ELR (cell line): ENCODE measurements around the gene MARCHF4.

ENCODE experiments used
- DNase-seq: peaks from one replicate; pipeline ENCODE4 v3.0.0-alpha.2; 2015; ENCODE audit warnings: low read depth

The MARCHF4 gene

DNA sequence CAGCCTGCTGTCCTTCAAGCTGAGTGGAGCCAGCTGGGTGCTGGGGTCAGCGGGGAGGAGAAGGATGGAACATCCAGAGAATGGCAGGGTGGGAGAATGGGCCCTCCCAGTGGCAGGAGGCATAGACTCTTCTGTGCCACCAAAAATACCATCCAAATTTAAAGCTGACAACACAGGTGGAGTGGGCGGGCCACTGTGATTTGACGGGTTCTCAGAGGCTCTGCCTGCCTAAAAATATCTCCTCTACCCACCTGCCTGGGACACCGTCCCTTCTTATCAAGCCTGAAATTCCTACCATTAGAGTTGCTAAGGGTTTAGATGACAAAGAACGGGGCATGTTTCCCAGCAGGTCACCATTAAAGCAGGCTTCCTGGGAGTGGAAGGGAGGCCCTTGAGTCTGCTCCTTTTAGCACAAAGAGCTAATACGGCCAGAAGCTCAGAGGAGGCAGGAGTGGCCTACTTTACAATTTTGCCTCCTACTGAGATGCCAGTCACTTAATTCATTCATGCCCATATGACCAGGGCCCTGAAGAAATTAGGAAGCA lies 19.8 kb upstream of the MARCHF4 start:
- no peak for DNase-seq

DNA sequence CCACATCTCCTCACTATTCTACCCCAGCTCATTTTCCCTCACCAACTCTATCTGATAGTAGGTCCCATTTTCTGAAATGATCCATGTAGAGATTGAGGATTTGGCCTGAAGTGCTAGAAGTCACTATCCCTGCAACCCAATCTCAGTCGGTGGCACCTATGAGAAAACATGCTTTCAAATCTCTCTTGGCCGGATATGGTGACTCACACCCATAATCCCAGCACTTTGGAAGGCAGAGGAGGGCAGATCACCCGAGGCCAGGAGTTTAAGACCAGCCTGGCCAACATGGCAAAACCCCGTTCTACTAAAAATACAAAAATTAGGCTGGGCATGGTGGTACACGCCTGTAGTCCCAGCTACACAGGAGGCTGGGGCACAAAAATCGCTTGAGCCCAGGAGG lies 19.1 kb upstream of the MARCHF4 start:
- DNase-seq, result peak; percentile 70

- no peak for DNase-seq
Observed at GRCh38 chr2:216389570-216389969, 17.3 kb upstream of the MARCHF4 start.

DNA sequence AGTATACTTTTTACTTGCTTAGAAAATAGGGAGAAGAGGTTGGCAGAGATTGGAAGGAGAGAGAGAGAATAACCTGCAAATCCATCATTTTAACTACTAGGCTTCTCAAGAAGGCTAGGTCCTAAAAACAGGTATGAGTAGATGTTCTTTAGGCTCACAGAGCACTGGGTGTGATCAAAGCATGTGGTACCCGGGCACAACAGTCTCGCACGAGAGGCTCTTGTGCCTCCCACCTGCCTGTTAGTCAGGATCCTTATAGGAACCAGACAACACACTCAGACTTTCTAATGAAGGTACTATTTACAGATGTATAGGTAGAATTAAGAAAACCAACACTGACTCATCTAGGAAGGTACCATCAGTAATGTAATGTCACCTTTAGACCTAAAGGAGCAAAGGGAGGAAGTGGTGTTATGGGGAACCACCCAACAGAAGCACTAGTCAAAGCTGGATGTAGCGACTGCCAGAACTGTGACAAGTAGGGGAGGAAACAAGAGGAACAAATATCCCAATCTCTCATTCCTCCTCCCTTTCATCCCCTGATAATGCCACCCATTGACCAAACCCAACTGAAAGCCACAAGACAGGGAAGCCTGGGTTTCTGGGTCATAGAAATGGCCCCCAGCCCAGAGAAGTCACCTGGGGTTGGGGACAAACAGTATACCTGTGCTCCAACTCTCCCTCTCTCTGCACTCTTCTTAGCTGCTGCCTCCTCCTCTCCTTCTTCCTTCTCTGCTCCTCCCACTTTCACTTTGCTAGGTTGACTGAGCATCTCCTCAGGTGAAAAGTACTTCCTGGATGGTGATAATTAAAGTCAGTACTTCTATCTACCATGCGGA lies 16.0 kb upstream of the MARCHF4 start:
- no peak for DNase-seq

DNA sequence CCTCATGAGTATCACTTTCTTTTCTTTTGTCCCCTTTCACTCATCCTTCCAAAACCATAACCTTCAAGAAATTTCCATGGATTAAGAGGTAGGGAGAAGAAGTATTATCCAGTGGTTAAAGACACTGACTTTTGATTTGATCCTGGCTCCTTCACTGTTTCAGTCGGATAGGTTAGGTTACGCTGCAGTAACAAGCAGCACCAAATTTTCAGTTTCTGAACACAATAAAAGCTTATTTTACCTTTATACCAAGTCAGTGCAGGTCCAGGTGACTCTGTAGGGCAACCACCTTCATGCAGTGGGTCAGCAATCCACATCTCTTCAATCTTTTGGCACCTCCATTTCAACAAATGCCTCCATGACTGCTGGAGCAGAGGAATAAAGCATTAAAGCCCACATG lies 15.0 kb upstream of the MARCHF4 start:
- no peak for DNase-seq

GRCh38 chr2:216385478-216385877 lies 13.2 kb upstream of the MARCHF4 start:
- no peak for DNase-seq

DNA sequence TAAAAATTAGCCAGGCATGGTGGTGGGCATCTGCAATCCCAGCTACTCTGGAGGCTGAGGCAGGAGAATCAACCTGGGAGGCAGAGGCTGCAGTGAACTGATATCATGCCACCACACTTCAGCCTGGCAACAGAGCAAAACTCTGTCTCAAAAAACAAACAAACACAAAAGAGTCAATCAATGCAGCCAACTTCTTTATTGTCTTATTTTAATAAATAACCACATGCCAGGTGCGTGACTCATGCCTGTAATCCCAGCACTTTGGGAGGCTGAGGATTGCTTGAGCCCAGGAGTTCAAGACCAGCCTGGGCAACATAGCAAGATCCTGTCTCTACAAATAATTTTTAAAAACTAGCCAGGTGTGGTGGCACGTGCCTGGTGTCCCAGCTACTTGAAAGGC lies 12.1 kb upstream of the MARCHF4 start:
- DNase-seq, result peak; percentile 23

- DNase-seq, result no peak
Observed at GRCh38 chr2:216379977-216380376, 7.7 kb upstream of the MARCHF4 start.

DNA sequence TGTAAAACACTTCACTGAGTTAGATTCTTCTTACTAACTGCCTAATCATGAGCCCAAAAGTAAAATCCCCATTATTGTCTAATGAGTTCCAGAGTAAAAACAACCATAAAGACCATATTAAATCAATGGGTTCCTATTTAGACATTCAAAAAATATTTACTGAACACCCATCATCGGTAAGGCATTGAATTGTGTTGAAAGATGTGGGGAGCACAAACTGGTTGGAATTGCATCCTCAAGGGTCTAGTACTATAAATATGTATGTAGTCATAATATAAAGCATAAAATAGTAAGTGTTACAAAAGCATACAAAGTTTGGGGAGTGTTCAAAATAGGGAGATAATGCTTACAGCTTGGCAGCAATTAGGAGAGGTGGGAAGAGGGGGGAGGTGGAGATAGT lies 3.0 kb upstream of the MARCHF4 start:
- no peak for DNase-seq

DNA sequence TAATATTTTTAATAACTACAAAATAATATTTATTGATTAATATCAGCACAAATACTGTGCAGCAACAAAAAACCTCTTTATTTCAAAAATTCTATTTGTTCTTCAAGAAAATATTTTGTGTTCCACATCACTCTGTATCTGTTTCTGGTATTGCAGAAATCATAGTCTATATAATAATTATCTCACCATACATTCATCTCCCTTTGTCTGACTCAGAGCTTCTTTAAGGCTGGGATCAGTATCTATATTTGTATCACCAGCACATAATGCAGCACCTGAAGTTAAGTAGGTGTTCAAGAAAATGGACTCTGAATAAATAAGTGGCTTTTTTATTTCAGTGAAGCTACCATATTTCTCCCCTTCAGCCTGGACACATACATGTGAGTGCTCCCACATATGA lies 1.6 kb upstream of the MARCHF4 start:
- peak; percentile 64 for DNase-seq

- peak; percentile 95 for DNase-seq
Observed at GRCh38 chr2:216372761-216373291, 543 bp upstream of the MARCHF4 start.

GRCh38 chr2:216370961-216371712 lies 1.1 kb downstream of the MARCHF4 start:
- DNase-seq, result peak; percentile 53

DNA sequence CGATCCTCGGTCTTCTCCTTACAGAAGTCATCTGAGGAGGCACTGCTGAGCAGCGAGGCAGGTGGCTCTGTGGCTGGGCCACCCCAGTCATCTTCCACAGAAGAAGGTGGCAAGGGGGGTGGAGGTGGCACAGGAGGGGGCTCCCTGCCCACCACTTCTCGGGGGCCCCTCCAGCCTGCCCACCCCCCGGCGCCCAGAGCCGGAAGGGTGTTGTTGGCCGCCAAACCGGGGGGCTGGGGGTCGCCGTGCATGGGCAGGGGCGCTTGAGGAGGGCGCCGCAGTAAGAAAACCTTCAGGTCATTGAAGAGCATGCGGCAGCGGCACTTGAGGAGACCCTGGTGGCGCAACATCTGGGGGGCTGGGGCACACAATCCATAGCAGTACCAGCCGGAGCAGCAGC lies 2.5 kb downstream of the MARCHF4 start:
- DNase-seq, result no peak

DNA sequence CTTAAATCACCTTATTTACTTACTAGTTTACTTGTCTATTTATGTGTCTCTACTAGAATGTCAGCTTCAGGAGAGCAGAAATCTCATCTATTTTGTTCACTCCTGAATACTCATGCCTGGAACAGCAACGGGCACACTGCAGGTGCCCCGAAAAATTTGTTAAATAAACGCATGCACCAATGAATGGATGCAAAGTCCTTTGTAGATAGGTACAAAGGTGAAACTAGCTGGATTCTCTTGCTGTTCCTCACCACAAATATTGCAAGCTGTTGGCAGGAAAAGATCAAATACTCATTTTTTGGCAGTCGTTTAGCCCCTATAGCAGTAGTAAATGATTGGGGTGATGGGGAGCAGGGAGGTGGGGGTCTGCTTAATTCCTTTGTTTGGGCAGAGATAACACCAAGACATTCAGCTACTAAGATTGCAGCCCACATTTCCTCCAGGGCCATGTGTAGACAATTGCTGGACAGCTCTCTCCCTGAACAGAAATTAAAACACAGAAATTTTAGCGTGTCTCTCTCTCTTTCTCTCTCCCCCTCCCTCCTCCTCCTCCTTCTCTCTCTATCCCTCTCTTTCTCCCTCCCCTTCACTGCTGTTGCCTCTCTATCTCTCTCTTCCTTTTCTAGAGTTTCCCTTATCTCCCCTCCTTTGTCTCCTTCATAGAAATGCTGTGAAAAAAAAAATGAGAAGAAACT lies 5.4 kb downstream of the MARCHF4 start:
- DNase-seq, result no peak

DNA sequence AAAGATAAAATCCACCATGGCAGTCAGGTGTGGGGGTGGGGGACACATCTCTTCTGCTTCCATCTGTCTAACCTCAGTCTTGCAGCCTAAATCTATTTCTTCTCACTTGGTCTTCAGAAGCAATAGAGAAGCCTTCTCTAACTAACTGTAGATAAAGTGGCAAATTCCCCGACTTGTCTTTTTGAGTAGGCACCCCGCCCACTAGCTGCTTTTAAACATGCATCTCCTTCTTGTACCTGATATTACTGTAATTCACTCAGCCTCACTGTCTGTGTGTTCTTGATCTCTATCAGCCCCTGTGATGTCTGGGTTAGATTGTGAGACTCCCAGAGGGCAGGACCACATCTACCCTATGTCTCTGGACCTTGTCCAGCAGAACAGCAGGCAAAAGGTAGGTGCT lies 6.8 kb downstream of the MARCHF4 start:
- no peak for DNase-seq

- DNase-seq, result no peak
Observed at GRCh38 chr2:216363221-216363620, 9.1 kb downstream of the MARCHF4 start.

DNA sequence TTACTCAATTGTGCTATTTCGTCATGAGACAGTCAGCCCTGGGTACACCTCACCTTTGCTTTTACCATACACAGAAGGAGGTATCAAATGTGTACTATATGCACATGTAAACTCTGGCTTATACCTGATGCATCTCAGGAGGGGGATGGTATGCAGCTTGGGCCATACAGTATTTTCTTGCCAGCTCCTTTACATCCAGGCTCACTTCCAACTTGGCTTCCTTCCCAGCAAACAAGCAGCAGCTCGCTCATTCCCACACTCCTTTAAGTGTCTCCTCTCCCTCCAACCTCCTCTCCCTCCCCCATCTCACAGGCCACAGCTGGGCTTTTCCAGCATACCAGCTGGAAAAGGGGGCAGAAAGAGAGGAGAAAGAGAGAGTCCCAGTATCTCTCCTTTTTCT lies 9.6 kb downstream of the MARCHF4 start:
- peak; percentile 52 for DNase-seq

DNA sequence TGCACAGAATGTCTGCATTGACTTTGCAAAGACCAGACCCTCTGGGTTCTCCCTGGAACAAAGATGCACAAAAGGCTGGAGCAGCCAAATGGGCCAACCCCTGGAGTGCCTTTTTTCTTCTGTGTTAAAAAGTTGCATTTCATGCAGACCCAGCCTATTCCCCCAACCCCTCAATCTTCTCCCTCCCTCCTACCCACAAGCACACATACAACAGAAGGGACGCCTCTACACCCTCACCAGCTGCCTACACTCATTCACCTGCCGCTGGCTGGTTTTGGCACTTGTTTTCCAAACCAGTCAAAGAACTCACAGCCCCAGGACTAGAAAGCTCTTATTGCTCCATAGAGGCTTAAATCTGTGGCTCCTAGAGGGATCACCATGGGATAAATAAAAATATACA lies 16.6 kb downstream of the MARCHF4 start:
- no peak for DNase-seq

DNA sequence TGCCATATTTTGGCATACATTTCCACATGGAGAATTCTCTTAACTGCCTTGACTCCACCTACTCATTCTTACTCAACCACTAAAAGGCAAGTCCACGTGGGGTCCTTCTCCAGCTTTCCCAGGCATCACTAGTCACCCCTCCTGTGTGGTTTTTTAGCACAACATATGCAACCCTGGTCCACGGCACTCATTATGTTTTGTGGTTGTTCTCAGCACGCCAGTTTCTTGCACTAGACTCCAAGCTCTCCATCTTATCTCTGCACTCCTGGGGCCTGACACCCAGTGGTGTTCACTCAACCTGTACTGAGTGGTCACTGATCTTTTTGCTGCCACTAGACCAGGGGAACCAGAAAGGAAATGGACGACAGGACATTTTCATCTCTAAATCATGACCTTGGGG lies 18.0 kb downstream of the MARCHF4 start:
- no peak for DNase-seq

- no peak for DNase-seq
Observed at GRCh38 chr2:216352653-216353270, 19.5 kb downstream of the MARCHF4 start.

- DNase-seq, result peak; percentile 51
Observed at GRCh38 chr2:216351172-216351925, 20.9 kb downstream of the MARCHF4 start.
